ENCODE data around the gene ABCA8. TPM values are rescaled to one million over a fixed set of nuclear protein-coding genes. Genes with fewer than 3 reads are reported as not detected.
"Not testable (repeated sequence)": the region's sequence is repeated elsewhere in the genome, so short reads cannot be mapped to it uniquely, and the experiment has no call there.

Gene ABCA8, protein sequence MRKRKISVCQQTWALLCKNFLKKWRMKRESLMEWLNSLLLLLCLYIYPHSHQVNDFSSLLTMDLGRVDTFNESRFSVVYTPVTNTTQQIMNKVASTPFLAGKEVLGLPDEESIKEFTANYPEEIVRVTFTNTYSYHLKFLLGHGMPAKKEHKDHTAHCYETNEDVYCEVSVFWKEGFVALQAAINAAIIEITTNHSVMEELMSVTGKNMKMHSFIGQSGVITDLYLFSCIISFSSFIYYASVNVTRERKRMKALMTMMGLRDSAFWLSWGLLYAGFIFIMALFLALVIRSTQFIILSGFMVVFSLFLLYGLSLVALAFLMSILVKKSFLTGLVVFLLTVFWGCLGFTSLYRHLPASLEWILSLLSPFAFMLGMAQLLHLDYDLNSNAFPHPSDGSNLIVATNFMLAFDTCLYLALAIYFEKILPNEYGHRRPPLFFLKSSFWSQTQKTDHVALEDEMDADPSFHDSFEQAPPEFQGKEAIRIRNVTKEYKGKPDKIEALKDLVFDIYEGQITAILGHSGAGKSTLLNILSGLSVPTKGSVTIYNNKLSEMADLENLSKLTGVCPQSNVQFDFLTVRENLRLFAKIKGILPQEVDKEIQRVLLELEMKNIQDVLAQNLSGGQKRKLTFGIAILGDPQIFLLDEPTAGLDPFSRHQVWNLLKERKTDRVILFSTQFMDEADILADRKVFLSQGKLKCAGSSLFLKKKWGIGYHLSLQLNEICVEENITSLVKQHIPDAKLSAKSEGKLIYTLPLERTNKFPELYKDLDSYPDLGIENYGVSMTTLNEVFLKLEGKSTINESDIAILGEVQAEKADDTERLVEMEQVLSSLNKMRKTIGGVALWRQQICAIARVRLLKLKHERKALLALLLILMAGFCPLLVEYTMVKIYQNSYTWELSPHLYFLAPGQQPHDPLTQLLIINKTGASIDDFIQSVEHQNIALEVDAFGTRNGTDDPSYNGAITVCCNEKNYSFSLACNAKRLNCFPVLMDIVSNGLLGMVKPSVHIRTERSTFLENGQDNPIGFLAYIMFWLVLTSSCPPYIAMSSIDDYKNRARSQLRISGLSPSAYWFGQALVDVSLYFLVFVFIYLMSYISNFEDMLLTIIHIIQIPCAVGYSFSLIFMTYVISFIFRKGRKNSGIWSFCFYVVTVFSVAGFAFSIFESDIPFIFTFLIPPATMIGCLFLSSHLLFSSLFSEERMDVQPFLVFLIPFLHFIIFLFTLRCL (N-terminal part only)
- total RNA-seq (not detected), polyA plus RNA-seq (not detected)

GRCh38 chr17:68955181-68955841 is at the start of gene ABCA8:
ABCA8 (minus strand) TSS chr17:68955392; CDS start chr17:68942034, 13,358 bp downstream.
- POLR2A ChIA-PET, result no interaction called here

DNA sequence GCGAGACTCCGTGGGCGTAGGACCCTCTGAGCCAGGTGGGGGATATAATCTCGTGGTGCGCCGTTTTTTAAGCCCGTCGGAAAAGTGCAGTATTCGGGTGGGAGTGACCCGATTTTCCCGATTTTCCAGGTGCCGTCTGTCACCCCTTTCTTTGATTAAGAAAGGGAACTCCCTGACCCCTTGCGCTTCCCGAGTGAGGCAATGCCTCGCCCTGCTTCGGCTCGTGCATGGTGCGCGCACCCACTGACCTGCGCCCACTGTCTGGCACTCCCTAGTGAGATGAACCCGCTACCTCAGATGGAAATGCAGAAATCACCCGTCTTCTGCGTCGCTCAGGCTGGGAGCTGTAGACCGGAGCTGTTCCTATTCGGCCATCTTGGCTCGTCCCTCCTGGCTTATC is 49.6 kb upstream of the ABCA8 start:
- H3K4me1 ChIP-seq (ENCODE audit: insufficient read depth, low read length); H3K4me1 Mint-ChIP-seq; POLR2A ChIA-PET; H3K27me3 ChIP-seq (ENCODE audit: insufficient read depth, low read length, poor library complexity, severe bottlenecking); H3K27ac ChIP-seq (ENCODE audit: low read depth, low read length); CTCF ChIA-PET; H3K4me3 Mint-ChIP-seq; H3K36me3 ChIP-seq (ENCODE audit: insufficient read depth, low read length); H3K4me3 ChIP-seq (ENCODE audit: low read length); DNase-seq; H3K9me3 Mint-ChIP-seq; H3K9me3 ChIP-seq (ENCODE audit: low read length); H3K27ac Mint-ChIP-seq; H3K36me3 Mint-ChIP-seq: not testable (repeated sequence)
- peaks cover 13 to 25% of the 10 kb centered on the region in 2 donors for H3K27me3 Mint-ChIP-seq

More at GRCh38 chr17:68955181-68955841, at the start of gene ABCA8:
- Mint-ChIP-seq H3K27ac (no peak within 1 kb of the TSS), H3K4me3 (no peak within 1 kb of the TSS), H3K27me3 (peaks cover 3 to 5% of the 10 kb centered on the region in 2 donors), H3K9me3 (no peaks in the 10 kb centered on the region), H3K4me1 (no peaks in the 10 kb centered on the region), H3K36me3 (no peaks in the 10 kb centered on the region)
- Histone ChIP-seq H3K36me3 (ENCODE audit: insufficient read depth, low read length) (no peaks in the 10 kb centered on the region), H3K27me3 (ENCODE audit: insufficient read depth, low read length, poor library complexity, severe bottlenecking) (no peaks in the 10 kb centered on the region), H3K4me1 (ENCODE audit: insufficient read depth, low read length) (no peaks in the 10 kb centered on the region), H3K9me3 (ENCODE audit: low read length) (no peaks in the 10 kb centered on the region), H3K4me3 (ENCODE audit: low read length) (no peak within 1 kb of the TSS), H3K27ac (ENCODE audit: low read depth, low read length) (peak within 1 kb of the TSS; percentile 27)
- CTCF ChIA-PET, result no interaction called here
- DNase-seq, result no peak

DNA sequence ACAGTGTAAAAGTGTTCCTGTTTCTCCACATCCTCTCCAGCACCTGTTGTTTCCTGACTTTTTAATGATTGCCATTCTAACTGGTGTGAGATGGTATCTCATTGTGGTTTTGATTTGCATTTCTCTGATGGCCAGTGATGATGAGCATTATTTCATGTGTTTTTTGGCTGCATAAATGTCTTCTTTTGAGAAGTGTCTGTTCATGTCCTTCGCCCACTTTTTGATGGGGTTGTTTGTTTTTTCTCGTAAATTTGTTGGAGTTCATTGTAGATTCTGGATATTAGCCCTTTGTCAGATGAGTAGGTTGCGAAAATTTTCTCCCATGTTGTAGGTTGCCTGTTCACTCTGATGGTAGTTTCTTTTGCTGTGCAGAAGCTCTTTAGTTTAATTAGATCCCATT is 44.6 kb upstream of the ABCA8 start:
- H3K4me1 Mint-ChIP-seq; H3K9me3 Mint-ChIP-seq; H3K36me3 Mint-ChIP-seq; H3K9me3 ChIP-seq (ENCODE audit: low read length); H3K4me3 ChIP-seq (ENCODE audit: low read length); H3K27ac ChIP-seq (ENCODE audit: low read depth, low read length); H3K27me3 Mint-ChIP-seq; H3K4me3 Mint-ChIP-seq; H3K36me3 ChIP-seq (ENCODE audit: insufficient read depth, low read length); H3K4me1 ChIP-seq (ENCODE audit: insufficient read depth, low read length); H3K27ac Mint-ChIP-seq; CTCF ChIA-PET; DNase-seq; H3K27me3 ChIP-seq (ENCODE audit: insufficient read depth, low read length, poor library complexity, severe bottlenecking); POLR2A ChIA-PET: not testable (repeated sequence)

GRCh38 chr17:68993112-68993511 is 37.9 kb upstream of the ABCA8 start:
- H3K9me3 Mint-ChIP-seq, result peaks cover 0 to 3% (median 0%) of the 10 kb centered on the region in 5 donors
- DNase-seq, result no peak
- CTCF ChIA-PET, result no interaction called here
- H3K36me3 Mint-ChIP-seq, result no peaks in the 10 kb centered on the region
- no peak overlapping the region for H3K4me3 Mint-ChIP-seq
- Histone ChIP-seq H3K4me1 (ENCODE audit: insufficient read depth, low read length) (no peaks in the 10 kb centered on the region), H3K27ac (ENCODE audit: low read depth, low read length) (no peak overlapping the region), H3K36me3 (ENCODE audit: insufficient read depth, low read length) (no peaks in the 10 kb centered on the region), H3K27me3 (ENCODE audit: insufficient read depth, low read length, poor library complexity, severe bottlenecking) (no peaks in the 10 kb centered on the region), H3K4me3 (ENCODE audit: low read length) (no peak overlapping the region), H3K9me3 (ENCODE audit: low read length) (no peaks in the 10 kb centered on the region)
- H3K27ac Mint-ChIP-seq, result no peak overlapping the region
- POLR2A ChIA-PET, result no interaction called here
- no peaks in the 10 kb centered on the region for H3K4me1 Mint-ChIP-seq
- H3K27me3 Mint-ChIP-seq, result no peaks in the 10 kb centered on the region

DNA sequence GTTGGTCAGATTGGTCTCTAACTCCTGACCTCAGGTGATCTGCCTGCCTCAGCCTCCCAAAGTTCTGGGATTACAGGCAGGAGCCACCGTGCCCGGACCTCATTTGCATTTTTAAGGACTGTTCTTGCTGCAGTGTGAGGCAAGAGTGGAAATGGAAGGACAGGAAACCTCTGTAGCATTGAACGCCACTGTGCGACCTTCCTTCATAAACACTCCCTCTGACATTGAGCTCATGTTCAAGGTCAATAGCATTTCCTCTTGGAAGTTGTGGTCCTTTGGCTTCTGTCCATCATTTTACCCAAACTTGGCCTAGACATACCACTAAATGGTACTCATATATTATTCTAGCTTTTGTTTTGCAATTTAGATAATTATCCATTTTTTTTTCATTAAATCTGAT is 32.8 kb upstream of the ABCA8 start:
- DNase-seq, result no peak
- H3K9me3 Mint-ChIP-seq, result no peaks in the 10 kb centered on the region
- H3K27me3 Mint-ChIP-seq, result no peaks in the 10 kb centered on the region
- ChIA-PET POLR2A (no interaction called here), CTCF (no interaction called here)
- no peaks in the 10 kb centered on the region for H3K36me3 Mint-ChIP-seq
- Histone ChIP-seq H3K36me3 (ENCODE audit: insufficient read depth, low read length) (no peaks in the 10 kb centered on the region), H3K27me3 (ENCODE audit: insufficient read depth, low read length, poor library complexity, severe bottlenecking) (no peaks in the 10 kb centered on the region), H3K9me3 (ENCODE audit: low read length) (no peaks in the 10 kb centered on the region), H3K4me1 (ENCODE audit: insufficient read depth, low read length) (no peaks in the 10 kb centered on the region), H3K4me3 (ENCODE audit: low read length) (no peak overlapping the region), H3K27ac (ENCODE audit: low read depth, low read length) (no peak overlapping the region)
- no peak overlapping the region for H3K27ac Mint-ChIP-seq
- H3K4me1 Mint-ChIP-seq, result no peaks in the 10 kb centered on the region
- H3K4me3 Mint-ChIP-seq, result no peak overlapping the region

DNA sequence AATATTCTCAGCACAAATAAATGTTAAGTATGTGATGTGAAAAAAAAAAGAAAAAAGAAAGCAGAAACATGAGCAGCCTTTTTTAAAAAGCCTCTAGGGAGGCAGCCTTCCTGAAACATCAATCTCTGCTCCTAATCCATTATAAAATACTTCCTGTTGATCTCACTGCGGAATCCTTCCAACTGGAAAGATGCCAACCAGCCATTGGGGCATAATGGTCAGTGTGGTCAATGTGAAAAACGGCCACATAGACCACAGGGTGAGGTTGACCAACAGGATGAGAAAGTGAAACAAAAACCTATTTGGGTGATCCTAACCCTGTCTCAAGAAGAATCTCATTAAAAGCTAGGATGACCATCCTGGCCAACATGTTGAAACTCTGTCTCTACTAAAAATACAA is 26.1 kb upstream of the ABCA8 start:
- H3K4me1 Mint-ChIP-seq, result peaks cover 0 to 1% (median 0%) of the 10 kb centered on the region in 3 donors
- no peak overlapping the region for H3K4me3 Mint-ChIP-seq
- Histone ChIP-seq H3K27ac (ENCODE audit: low read depth, low read length) (no peak overlapping the region), H3K4me3 (ENCODE audit: low read length) (no peak overlapping the region), H3K36me3 (ENCODE audit: insufficient read depth, low read length) (no peaks in the 10 kb centered on the region), H3K9me3 (ENCODE audit: low read length) (no peaks in the 10 kb centered on the region), H3K4me1 (ENCODE audit: insufficient read depth, low read length) (no peaks in the 10 kb centered on the region), H3K27me3 (ENCODE audit: insufficient read depth, low read length, poor library complexity, severe bottlenecking) (no peaks in the 10 kb centered on the region)
- ChIA-PET POLR2A (no interaction called here), CTCF (no interaction called here)
- no peaks in the 10 kb centered on the region for H3K9me3 Mint-ChIP-seq
- no peak for DNase-seq
- H3K36me3 Mint-ChIP-seq, result no peaks in the 10 kb centered on the region
- H3K27me3 Mint-ChIP-seq, result peaks cover 0 to 16% of the 10 kb centered on the region in 2 donors
- no peak overlapping the region for H3K27ac Mint-ChIP-seq

DNA sequence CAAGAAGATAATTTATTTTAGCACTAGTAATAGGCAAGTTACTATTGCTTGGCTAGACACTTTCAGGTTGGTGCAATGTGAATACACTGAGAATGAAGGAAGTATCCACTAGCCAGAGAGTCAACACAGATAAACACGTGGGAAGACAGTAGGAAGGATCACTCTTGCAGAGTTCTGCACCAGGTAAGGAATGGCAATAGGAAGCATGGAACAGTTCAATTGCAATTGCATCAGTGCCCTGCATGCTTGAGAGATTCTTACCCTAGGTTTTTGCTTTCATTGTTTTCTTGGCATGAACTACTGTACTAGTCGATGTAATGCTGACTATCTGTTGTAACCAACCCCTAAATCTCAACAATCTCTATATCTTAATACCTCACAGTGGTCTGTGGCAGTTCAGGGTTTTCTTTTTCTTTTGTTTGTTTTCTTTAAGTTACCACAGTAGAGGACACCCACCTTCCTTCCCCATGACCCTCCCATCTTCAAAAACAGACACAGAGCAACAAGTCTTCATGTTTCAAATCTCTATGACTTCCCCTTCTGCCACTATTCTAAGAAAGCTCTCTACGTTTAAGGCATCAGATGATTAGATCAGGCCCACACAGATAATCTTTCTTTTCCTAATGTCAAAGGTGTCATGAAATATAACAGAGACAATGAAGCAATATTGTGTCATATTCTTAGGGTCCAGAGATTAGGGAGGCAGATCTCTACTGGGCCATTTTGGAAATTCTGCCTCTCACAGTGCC is 18.1 kb upstream of the ABCA8 start:
- H3K27ac Mint-ChIP-seq, result no peak overlapping the region
- H3K36me3 Mint-ChIP-seq, result no peaks in the 10 kb centered on the region
- Histone ChIP-seq H3K9me3 (ENCODE audit: low read length) (no peaks in the 10 kb centered on the region), H3K27ac (ENCODE audit: low read depth, low read length) (no peak overlapping the region), H3K4me1 (ENCODE audit: insufficient read depth, low read length) (no peaks in the 10 kb centered on the region), H3K27me3 (ENCODE audit: insufficient read depth, low read length, poor library complexity, severe bottlenecking) (no peaks in the 10 kb centered on the region), H3K4me3 (ENCODE audit: low read length) (no peak overlapping the region), H3K36me3 (ENCODE audit: insufficient read depth, low read length) (no peaks in the 10 kb centered on the region)
- peaks cover 0 to 2% (median 0%) of the 10 kb centered on the region in 5 donors for H3K9me3 Mint-ChIP-seq
- peaks cover 2 to 32% of the 10 kb centered on the region in 2 donors for H3K27me3 Mint-ChIP-seq
- DNase-seq, result no peak
- ChIA-PET POLR2A (no interaction called here), CTCF (no interaction called here)
- H3K4me3 Mint-ChIP-seq, result no peak overlapping the region
- no peaks in the 10 kb centered on the region for H3K4me1 Mint-ChIP-seq

All from CD8-positive, alpha-beta memory T cell (primary cell).